ENCODE data around the gene SGCB.

The SGCB gene

DNA sequence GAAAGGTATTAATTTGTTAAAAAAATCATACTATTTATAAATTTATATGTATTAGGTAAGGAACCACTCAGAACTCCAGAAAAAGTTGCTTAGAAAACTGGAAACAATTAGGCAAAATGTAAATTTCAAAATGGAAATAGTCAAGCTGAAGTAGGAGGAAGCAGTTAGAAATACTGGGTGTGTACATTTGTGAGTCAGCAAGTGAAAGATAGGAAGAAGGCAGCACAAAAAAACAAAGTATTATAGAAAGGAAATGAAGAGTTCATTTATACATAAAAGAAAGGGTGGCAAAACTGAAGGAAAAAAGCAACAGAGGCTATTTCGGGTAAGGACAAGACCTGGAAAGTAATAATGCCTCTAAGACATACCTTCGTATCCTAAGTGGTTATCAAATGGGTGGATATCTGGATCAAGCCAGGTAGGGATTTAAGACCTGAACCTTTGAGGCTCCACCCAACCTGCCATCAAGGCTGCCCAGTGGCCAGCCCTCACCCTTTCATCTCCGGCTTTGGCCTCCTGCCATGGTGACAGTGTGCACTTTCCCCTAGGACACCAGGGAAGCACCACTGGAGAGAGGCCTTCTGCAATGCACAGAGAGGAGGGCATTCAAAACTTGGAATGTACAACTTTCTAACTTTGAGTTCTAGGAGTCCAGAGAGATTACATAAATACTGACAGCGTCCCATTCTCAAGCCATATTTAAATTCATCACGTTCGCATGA is 18.0 kb downstream of the SGCB start, which contains the start of gene LRRC66:
LRRC66 (minus strand) TSS at position 428 of the 722 bp plus-strand sequence. CDS start 2,750 bp downstream, outside the sequence.
- DNase-seq (ENCODE audit: low read depth), result no peak

DNA sequence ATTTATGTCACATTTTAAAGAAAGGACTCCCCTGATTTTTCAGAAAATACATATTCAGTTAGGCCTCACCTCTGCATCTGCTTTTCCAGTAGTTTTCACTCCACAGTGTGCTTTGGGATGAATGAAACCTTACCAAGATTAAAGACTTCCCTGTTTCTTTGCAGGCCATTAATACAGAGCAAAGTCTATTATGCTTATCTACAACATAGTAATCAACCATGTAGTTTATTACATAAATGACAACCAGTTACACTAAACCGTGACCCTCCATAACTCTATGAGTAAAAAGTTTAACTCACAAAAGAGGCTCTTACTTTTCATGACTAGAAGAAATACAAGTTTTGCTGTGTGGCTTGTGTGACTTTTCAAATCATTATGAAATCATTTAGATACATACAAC is 20.3 kb downstream of the SGCB start:
- no peak for DNase-seq (ENCODE audit: low read depth)

DNA sequence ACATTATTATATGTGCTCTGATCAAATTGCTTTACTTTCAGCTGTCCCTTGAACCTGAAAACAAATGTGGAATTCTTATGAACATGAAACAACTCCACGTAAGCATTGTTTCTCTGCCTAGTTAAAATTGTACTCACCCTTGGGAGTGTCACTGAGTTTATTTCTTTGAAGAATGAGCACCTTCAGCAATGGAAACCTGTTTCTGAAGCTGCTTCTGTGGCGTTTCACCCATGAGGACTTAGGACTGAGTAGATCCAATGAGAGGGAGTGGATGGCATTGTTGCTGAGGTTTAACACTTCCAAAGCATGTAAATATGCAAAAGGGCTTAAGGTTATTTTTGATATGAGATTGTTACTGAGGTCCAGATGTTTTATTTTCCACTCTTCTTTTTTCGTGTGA is 21.1 kb downstream of the SGCB start:
- no peak for DNase-seq (ENCODE audit: low read depth)

DNA sequence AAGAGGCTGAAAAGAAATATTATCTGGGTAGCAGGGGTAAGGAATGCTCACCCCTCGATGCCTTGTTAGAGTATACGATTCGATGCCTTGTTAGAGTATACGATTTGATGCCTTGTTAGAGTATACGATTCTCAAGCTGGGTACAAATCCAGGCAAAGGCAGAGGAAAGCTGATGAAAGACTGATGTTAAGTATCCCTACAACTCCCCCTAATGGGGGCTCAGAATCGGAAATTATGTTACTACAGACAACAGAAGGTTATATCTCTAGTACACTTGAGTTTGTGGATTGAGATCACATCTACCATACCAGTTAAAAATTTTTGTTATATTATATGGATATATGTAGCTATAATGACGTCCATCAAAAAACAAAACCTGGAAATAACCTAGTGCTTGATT is 22.7 kb downstream of the SGCB start:
- DNase-seq (ENCODE audit: low read depth), result no peak

DNA sequence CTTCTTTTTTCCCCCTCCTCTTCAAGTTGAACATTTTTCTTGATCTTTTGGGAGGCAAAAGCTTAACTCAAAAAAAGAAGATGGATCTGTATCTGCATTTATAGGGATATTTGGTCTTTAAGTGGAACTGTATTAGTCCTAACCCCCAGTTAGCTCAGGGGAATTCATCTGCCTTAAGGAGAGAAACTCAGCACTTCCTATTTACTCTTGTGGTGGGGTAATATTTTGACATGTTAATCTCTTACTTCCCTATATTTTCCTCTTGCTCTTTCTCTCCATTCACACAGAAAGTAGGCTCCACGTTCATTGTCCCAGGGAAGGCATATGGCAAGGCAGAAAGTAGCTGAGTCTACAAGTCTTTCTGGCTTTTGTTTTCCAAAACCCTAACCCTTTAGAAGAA is 23.2 kb downstream of the SGCB start:
- no peak for DNase-seq (ENCODE audit: low read depth)

DNA sequence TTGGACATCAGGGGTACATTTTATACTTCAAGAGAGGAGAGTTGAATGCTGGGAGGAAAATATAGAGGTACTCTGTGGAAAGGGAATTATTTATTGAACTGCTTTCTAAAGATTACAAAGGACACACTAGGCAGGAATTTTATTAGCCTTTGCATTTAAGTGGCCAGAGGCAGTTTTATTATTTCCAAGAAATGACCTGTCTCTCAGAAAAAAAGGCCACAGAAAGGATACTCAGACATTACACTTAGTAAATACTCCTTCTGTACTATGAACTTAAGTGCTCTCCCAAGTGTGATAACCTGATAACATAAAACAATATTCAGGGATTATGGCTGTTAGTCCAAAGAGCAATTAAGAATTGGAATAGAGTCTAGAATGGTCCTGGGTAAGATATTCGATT is 25.4 kb downstream of the SGCB start:
- no peak for DNase-seq (ENCODE audit: low read depth)

DNA sequence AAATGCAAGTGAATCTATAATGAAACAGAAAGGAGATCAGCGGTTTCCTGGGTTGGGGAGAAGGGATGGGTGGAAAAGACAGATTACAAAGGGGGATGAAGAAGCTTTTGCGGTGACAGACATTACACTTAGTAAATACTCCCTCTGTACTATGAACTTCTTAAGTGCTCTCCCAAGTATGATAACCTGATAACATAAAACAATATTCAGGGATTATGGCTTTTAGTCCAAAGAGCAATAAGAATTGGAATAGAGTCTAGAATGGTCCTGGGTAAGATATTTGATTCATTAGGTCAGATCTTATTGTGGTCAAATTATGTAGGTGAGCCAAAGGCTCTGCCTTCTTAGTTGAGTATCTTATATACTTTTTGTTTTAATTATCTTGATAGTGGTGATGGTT is 27.1 kb downstream of the SGCB start:
- no peak for DNase-seq (ENCODE audit: low read depth)

DNA sequence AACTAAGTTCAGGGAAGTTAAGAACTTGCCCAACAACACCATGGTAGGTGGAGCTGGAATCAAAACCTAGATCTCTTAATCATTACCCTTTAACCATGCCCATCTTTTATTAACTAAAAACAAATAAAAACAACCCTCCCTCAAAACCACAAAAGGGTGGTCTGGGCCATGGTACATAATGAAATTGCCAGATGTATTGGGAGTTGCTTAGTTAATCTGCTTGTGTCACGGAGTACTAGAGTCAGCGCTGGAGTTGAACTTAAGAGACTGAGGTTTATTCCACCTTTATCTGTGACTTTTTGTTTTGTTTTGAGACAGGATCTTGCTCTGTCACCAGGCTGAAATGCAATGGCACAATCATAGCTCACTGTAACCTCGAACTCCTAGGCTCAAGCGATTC is 31.2 kb downstream of the SGCB start:
- no peak for DNase-seq (ENCODE audit: low read depth)

DNA sequence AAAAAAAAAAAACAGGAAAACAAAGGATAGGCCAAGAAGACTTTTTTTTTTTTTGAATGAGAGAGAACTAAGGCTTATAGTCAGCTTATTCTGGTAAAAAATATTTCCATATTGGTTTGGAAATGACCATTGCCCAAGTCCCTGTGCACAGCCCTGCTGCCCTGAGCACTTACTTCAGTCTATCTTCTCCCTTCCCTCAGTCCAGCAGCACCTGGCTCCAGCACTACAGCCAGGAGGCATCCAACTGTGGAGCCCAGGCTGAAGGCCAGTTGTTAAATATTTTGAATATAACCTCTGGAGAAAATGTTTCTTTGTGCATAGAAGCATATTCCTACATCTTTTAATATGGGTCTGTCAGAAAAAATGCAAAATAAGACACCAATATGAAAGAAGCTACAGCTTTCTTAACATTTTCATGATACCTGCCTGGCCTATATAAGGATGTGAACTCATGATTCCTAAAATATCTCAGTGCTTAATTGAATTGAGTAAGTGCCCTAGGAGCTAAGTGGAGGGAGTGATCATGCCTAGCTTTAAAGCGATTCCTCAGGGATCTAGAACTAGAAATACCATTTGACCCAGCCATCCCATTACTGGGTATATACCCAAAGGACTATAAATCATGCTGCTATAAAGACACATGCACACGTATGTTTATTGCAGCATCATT is 32.4 kb downstream of the SGCB start:
- DNase-seq (ENCODE audit: low read depth), result no peak

DNA sequence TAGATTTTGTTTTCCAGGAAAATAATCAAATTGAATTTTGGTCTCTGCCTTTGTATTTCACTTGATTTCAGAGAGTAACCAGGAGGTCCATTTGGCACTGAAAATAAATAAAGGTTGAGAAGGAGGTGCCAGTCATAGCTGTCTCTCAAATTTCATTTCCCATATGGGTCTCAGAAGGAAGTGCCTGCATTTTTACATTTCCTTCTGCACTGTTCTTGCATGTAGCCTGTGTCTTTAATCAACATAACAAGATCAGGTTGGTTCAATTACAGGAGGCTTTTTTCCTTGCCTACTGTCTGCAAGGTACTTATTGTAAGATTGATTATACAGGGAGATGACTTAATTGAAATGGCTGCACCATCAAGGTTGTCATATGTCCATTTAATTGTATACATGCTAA is 33.7 kb downstream of the SGCB start:
- DNase-seq (ENCODE audit: low read depth), result no peak

DNA sequence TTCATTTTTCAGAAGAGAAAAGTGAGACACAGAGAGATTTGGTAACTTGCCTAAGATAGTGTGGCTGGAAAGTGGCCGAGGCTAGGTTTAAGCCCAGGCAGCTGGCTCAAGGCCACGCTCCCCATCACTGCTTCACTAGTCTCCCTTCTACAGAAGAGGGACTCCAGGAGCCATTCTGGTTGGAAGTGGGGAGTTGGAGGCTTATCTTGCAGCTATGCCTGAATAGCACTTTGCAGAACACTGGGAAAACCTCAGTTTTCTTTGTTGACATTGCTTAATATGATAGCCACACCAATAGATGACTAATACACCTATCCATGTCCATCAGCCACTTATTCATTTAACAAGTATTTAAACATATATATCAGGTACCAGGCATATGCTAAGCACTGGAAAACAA is 36.5 kb downstream of the SGCB start:
- no peak for DNase-seq (ENCODE audit: low read depth)

DNA sequence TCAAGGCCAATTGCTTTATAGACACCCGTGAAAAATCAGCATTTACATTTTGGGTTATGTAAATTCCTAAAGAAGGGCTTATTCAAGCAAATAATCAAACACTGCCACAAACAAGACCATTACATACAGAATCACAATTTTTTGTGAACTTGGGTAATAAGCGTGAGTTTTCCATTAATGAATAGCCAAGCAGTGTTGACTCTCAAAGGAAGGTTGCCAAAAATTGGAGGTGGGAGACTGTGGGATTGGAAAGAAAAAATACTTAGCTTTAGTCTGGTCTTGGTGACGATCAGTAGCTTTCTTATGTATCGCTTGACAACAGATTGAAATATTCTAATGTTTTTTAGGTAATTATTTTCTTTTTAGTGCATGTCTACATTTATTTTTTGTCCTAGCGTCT is 38.8 kb downstream of the SGCB start:
- no peak for DNase-seq (ENCODE audit: low read depth)

DNA sequence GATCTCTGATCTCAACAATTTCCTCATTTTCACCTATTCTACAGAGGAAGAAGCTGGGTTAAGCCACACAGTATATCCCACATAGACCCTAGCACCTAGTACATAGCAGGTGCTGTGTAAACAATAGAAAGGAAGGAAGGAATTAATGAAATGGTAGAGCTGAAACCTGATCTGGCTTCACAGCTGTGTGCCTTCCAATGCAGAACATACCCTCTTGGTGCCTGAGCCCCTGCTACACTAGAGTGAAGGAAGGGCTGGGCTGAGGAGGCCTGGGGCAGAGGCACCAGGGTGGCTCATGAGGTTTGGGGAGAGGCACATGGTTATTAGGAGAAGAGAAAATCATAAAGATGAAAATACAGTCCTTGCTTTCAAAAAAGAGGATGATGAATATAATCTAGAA is 39.3 kb downstream of the SGCB start:
- no peak for DNase-seq (ENCODE audit: low read depth)

DNA sequence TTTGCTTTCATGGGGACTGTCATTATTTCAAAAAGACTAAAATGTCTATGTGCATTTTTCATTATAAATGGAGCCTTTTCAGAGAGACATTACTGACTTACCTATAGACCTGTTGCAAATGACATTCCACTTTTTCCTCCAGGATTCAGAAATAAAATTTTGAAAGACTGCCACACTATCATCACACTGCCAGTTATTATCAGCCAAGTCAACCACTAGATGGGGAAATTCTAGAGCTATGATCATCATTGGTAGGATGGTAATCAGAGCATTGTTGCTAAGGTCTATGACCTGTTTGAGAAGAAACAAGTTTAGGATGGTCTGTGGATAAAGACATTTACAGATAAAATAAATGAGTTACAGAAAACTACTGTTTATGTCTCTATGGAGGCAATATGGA is 40.5 kb downstream of the SGCB start:
- no peak for DNase-seq (ENCODE audit: low read depth)

DNA sequence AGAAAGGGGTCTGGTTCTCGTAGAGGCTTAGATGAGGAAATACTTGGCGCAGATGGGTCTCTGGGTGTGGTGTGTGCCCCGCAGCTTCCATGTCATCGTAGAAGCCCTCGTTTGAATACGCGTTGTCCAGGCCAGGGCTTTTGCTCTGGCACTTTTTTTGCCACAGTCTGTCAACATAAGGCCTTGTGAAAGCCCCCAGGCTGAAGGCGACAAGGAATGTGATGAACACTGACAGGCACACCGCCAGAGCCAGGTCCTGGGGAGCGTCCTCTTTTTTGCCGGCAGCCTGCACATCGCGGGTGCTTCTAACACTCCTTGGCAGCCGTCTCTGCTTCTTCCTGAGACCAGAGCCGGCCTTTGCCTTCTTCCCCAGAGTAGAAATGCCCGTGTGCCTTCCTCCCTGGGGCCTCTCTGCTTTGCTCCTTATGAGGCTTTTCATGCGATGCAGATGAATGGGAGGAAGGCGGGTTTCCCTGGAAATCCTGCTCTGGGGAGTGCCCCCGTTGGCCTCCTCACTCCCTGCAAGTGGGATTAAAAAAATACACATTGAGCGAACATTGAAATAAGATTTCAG is 42.4 kb downstream of the SGCB start:
- no peak for DNase-seq (ENCODE audit: low read depth)
